ENCODE data around the gene PLK5.
A peak's percentile ranks its signal among the peaks of the same experiment; 100 is the strongest.
"Not testable (repeated sequence)": the region's sequence is repeated elsewhere in the genome, so short reads cannot be mapped to it uniquely, and the experiment has no call there.

Gene PLK5

GRCh38 chr19:1523412-1524286 is at the start of gene PLK5:
PLK5 (plus strand) TSS chr19:1524077; CDS start chr19:1526997, 2,920 bp downstream.
- no peak for DNase-seq

GRCh38 chr19:1474765-1475351 is 49.0 kb upstream of the PLK5 start:
- no peak for DNase-seq

GRCh38 chr19:1475751-1476437 is 48.0 kb upstream of the PLK5 start:
- peak; percentile 9 for DNase-seq

DNA sequence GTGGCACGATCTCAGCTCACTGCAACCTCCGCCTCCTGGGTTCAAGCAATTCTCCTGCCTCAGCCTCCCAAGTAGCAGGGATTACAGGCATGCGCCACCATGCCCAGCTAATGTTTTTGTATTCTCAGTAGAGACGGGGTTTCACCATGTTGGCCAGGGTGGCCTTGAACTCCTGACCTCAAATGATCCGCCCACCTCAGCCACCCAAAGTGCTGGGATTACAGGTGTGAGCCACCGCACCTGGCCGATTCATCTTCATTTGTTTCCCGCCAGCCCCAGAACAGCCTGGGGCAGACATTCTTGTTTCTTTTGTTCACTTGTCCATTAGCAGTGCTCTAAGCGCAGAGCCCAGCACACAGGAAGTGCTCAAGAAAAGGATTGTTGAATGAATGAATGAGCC is 46.8 kb upstream of the PLK5 start:
- DNase-seq: not testable (repeated sequence)

DNA sequence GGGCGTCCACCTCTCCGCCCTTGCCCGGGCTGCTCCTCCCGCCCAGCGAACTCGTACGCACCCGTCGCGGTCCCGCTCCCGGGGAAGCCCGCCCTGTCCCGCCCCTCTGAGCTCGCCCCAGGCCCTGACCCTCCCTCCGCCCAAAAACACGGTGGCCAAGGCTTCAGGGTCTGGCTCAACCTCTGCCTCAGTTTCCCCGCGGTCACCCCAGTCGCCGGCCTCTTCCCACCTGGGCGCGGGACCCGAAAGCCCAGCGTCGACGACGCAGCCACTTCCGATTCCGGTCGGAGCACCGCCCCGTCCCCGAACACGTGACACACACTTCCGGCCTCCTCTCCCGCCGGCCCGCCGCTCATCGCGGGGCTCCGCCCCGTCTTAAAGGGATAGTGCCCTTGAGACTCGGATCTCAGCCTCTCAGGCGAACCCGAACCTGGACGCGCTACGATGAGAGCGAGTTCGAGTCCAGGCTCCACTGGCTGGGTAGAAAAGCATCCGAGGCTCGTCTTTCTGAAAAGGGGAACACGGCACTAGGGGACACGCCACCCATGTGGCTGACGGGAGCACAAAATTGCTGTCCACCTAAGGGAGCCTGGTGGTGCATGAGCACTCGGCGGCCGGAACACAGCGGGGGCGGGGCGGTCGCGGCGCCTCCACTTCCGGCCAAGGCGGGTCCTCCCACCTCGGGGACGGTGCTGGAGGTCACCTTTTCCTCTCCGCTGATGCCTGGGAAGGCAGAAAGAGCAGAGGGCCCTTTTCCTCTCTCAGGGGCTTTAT is 44.8 kb upstream of the PLK5 start, which contains the start of gene C19orf25:
Gene C19orf25 (minus strand): TSS at position 282 of the 774 bp plus-strand sequence. CDS start 312 bp downstream, outside the sequence.
- peak; percentile 94 for DNase-seq

GRCh38 chr19:1481224-1481892 is 42.5 kb upstream of the PLK5 start:
- DNase-seq: no peak

DNA sequence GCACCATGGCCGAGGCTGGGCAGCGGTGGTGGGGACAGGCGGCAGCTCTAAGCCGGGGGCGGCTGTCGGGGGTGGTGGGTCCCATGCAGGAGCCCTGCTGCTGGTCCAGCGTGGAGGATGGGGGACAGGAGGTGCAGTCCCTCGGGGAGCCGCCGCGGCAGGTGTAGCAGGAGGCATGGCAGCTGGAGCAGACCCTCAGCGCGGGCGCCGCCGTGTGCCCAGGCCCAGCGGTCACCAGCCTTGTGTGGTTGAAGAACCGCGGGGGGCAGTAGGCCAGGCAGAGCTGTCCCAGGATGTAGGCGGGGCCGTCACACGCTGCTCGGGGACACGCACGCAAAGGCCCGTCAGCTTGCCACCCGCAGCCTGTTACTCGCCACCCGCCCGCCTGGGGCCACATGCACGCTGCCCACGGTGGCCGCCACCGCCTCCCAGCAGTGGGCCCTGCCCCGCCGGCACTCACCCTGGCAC is 42.0 kb upstream of the PLK5 start:
- peak; percentile 9 for DNase-seq

DNA sequence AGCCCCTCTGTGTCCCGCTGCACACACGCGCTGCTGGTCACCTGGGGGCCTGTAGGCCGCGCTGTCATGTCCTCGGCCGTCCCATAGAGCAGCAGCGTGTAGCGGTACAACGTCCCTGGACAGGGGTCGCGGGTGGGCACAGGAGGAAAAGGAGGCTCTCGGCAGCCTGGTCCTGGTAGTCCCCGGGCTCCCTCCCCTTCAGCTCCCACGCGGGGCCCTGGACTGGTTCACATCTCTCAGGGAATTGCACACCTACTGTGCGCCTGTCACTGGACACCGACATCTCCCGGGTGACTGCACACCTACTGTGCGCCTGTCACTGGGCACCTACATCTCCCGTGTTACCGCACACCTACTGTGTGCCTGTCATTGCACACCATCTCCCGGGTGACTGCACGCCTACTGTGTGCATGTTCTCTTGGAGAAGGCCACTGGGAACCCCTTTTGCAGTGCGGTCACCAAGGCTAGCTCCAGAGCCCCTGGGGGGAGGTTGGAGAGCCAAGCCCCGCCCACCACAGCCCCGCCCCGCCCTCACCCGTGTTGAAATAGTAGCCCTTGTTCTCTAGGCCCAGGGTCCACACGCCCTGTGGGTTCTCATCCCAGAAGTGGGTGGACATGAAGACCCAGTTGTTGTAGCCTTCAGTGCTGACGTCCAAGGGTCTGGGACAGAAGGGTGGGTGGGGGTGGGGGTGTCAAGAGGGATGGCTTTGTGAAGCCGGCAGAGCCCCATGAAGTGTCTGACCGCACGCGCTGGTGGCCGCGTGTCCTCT is 41.3 kb upstream of the PLK5 start:
- peak; percentile 9 for DNase-seq

- peak; percentile 10 for DNase-seq
Observed at GRCh38 chr19:1483131-1483978, 40.5 kb upstream of the PLK5 start.

- no peak for DNase-seq
Observed at GRCh38 chr19:1483979-1484428, 39.9 kb upstream of the PLK5 start.

GRCh38 chr19:1486720-1487575 is 36.9 kb upstream of the PLK5 start:
- no peak for DNase-seq

DNA sequence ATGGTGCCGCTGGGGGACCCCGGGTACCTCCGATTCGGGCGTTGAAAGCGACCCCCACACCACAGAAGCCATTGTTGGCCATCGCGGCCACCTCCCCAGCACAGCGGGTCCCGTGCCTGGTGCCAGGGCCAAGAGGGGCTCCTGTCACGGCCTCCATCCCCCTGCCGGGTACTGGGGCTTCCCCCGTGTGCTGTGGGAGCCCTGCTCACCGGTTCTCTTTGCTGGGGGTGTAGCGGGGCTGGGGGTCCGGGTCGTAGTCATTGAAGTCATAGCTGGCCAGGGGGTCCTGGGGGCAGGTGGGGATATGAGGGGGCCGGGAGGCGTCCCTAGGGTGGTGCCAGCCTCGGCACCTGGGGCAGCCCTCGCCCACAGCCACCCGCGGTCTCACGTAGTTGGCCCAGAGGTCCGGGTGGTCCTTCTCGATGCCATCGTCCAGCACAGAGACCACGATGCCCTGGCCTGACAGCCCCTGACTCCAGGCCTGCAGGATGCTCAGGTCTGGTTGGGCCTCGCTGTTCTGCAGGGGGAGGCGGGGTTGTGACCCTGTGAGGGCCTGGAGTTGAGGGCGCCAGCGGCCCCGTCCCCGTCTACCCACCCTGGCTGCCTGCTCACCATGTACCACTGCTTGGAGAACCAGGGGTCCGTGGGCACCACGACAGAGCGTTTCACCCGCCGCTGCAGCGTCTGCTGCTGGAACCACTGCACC is 36.1 kb upstream of the PLK5 start:
- DNase-seq: no peak

DNA sequence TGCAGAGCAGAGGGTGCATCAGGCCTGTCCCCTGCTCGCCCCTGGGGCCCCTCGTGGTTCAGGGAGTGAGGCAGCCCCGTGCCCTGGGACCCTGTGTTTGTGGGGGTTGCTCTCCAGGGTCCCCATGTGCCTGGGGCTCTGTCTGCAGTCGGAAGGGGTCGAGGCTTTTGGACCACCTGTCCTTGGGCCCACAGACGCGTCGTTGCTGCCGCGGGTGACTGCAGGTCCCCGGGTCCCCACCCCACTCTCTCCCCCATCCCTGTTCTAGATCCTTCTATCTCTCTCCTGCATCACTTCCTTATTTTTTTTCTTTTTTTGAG is 35.6 kb upstream of the PLK5 start:
- no peak for DNase-seq

GRCh38 chr19:1489463-1490310 is 34.2 kb upstream of the PLK5 start:
- DNase-seq: peak; percentile 14

DNA sequence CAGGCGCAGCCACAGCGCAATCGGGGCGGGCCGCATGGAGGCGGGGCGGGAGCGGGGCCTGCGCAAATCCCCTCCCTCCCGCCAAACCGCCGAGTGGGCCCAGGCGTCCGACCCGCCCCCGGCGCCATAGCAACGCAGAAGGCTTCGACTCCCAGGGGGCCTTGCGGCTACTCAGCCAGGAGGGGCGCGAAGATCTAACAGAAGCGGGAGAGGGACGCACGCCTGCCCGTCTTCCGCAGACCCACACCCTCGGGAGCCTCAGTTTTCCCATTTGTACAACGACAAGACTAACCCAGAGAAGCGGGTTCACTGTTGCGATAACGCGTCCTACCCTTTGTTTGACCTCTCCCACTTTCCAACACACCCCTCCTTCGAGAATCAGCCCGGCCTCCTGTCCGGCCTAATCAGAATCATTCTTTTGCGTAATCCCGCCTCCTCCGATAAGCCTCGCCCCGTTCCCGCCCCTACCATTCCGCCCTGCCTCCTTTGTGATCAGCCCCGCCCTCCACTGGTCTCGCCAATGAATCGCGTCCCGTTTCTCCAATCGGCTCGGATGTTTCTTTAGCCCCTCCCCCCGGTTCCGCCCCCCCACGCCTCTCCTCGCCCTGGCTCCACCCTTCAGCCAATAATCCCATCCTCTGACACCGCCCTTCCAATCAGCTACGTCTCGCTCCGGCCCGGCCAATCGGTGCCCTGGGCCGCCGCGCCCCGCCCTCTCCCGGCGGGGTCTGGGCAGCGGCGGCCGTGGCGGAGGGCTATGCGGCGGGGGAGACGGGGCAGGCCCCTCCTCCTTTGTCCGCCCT is 33.4 kb upstream of the PLK5 start, which contains the start of gene PCSK4:
Gene PCSK4 (minus strand): TSS at position 40 of the 803 bp plus-strand sequence. CDS start 4 bp downstream, at position 36.
- peak; percentile 93 for DNase-seq

- DNase-seq: no peak
Observed at GRCh38 chr19:1491114-1491848, 32.6 kb upstream of the PLK5 start, which contains the start of gene REEP6. REEP6 (plus strand) TSS chr19:1491181; CDS start chr19:1491270, 89 bp downstream.
